Neuronal stem cell (in vitro differentiated cells): ENCODE results near the gene PLA2G4A.

ENCODE experiments used
- DNase-seq: peaks from one replicate; pipeline ENCODE4 v3.0.0-alpha.2; 2013; ENCODE audit warnings: low spot score
- H2AFZ ChIP-seq: one replicate; pipeline ENCODE4 v1.6.1; 2013; ENCODE audit warnings: mild to moderate bottlenecking, low read length, inconsistent platforms
- H2AK5ac ChIP-seq: 2 replicates; pipeline ENCODE4 v1.6.1; 2013; ENCODE audit warnings: low read depth, mild to moderate bottlenecking, inconsistent platforms, low read length, moderate library complexity, mixed read lengths
- H2BK120ac ChIP-seq: 2 replicates; pipeline ENCODE4 v1.6.1; 2013; ENCODE audit warnings: low read depth, mild to moderate bottlenecking, inconsistent platforms, low read length, moderate library complexity, mixed read lengths
- H2BK12ac ChIP-seq: one replicate; pipeline ENCODE4 v1.6.1; 2013; ENCODE audit warnings: low read length, inconsistent platforms
- H2BK15ac ChIP-seq: 2 replicates; pipeline ENCODE4 v1.6.1; 2013; ENCODE audit warnings: mild to moderate bottlenecking, low read length, inconsistent platforms, mixed read lengths
- H2BK5ac ChIP-seq: one replicate; pipeline ENCODE4 v1.6.1; 2013; ENCODE audit warnings: inconsistent platforms, mild to moderate bottlenecking, low read length, moderate library complexity
- H3K14ac ChIP-seq: one replicate; pipeline ENCODE4 v1.6.1; 2013; ENCODE audit warnings: low read length, inconsistent platforms
- H3K18ac ChIP-seq: 2 replicates; pipeline ENCODE4 v1.6.1; 2013; ENCODE audit warnings: low read length, inconsistent platforms
- H3K23ac ChIP-seq: 2 replicates; pipeline ENCODE4 v1.6.1; 2013; ENCODE audit warnings: low read depth, mild to moderate bottlenecking, mixed read lengths, low read length, inconsistent platforms; ENCODE audit not compliant: poor library complexity
- H3K27ac ChIP-seq: replicated peaks from 3 replicates; pipeline ENCODE4 v1.5.1; 2013; ENCODE audit warnings: low read length, inconsistent platforms
- H3K27me3 ChIP-seq, 3 experiments: 2 replicates each; pipeline ENCODE4 v1.6.1; 2013; ENCODE audit warnings: low read length in 3 of 3, mild to moderate bottlenecking in 2 of 3, inconsistent platforms in 1 of 3, low read depth in 1 of 3, mixed read lengths in 1 of 3, moderate library complexity in 1 of 3; ENCODE audit not compliant: control insufficient read depth in 3 of 3, insufficient read depth in 3 of 3
- H3K36me3 ChIP-seq, 2 donors: replicated peaks in 1 of 2; 2 replicates each; pipeline ENCODE4 v1.6.1; 2013; ENCODE audit warnings: low read length in 2 of 2; ENCODE audit not compliant: control insufficient read depth in 2 of 2, insufficient read depth in 2 of 2
- H3K4ac ChIP-seq: 2 replicates; pipeline ENCODE4 v1.6.1; 2013; ENCODE audit warnings: inconsistent platforms, mild to moderate bottlenecking, low read length, moderate library complexity
- H3K4me1 ChIP-seq, 2 donors: 1 replicate in 1 of 2; 2 replicates in 1 of 2; pipeline ENCODE4 v1.6.1; 2013; ENCODE audit warnings: low read length in 2 of 2, low read depth in 1 of 2; ENCODE audit not compliant: control insufficient read depth in 2 of 2, insufficient read depth in 1 of 2
- H3K4me2 ChIP-seq: one replicate; pipeline ENCODE4 v1.6.1; 2013; ENCODE audit warnings: mild to moderate bottlenecking, low read length, inconsistent platforms; ENCODE audit not compliant: insufficient read depth, poor library complexity, severe bottlenecking
- H3K4me3 ChIP-seq, 2 donors: 2 replicates each; pipeline ENCODE4 v1.5.1; 2013; ENCODE audit warnings: low read length in 2 of 2, mild to moderate bottlenecking in 2 of 2, inconsistent platforms in 1 of 2, moderate library complexity in 1 of 2
- H3K79me1 ChIP-seq: one replicate; pipeline ENCODE4 v1.6.1; 2013; ENCODE audit warnings: low read depth, mild to moderate bottlenecking, inconsistent platforms, low read length, moderate library complexity
- H3K9ac ChIP-seq: one replicate; pipeline ENCODE4 v1.6.1; 2013; ENCODE audit warnings: mild to moderate bottlenecking, low read depth, low read length, inconsistent platforms; ENCODE audit not compliant: poor library complexity
- H3K9me3 ChIP-seq, 2 donors: replicated peaks in 1 of 2; 2 replicates each; pipeline versions ENCODE3 to v1.6.1; 2013; ENCODE audit warnings: low read length in 2 of 2, mild to moderate bottlenecking in 2 of 2, inconsistent platforms in 1 of 2, low read depth in 1 of 2, mixed read lengths in 1 of 2, moderate library complexity in 1 of 2; ENCODE audit not compliant: control insufficient read depth in 2 of 2, insufficient read depth in 1 of 2
- H4K8ac ChIP-seq: one replicate; pipeline ENCODE4 v1.6.1; 2013; ENCODE audit warnings: low read depth, mild to moderate bottlenecking, inconsistent platforms, low read length, moderate library complexity
- H4K91ac ChIP-seq: one replicate; pipeline ENCODE4 v1.6.1; 2013; ENCODE audit warnings: low read length, low read depth, mild to moderate bottlenecking, inconsistent platforms; ENCODE audit not compliant: poor library complexity
- WGBS, 2 donors: extraction: QIAGEN DNeasy Blood & Tissue Kit; methylation state at CpG; one replicate each; pipeline ENCODE4 v1.1.7; 2013; ENCODE audit warnings: missing lambda C conversion rate in 2 of 2, mixed read lengths in 1 of 2; ENCODE audit not compliant: insufficient read length in 2 of 2, insufficient replicate concordance in 1 of 2; ENCODE audit errors: extremely low coverage in 2 of 2; 5-methylcytosine and 5-hydroxymethylcytosine counted together

PLA2G4A gene

GRCh38 chr1:186783193-186783592 lies 45.6 kb upstream of the PLA2G4A start:
- H4K91ac ChIP-seq, result no peak overlapping the region
- H3K27ac ChIP-seq, result no peak overlapping the region
- H3K27me3 ChIP-seq, result no peaks in the 10 kb centered on the region
- no peak overlapping the region for H3K9ac ChIP-seq
- no peaks in the 10 kb centered on the region for H3K36me3 ChIP-seq
- H2AFZ ChIP-seq, result peak overlapping the region; percentile 23
- no peak overlapping the region for H4K8ac ChIP-seq
- H3K4me3 ChIP-seq, result no peak overlapping the region
- H3K4ac ChIP-seq, result no peak overlapping the region
- no CpG with 5 or more reads among the region's 3 CpGs for WGBS, 2 donors
- H2BK15ac ChIP-seq, result no peak overlapping the region
- no peaks in the 10 kb centered on the region for H3K79me1 ChIP-seq
- H3K4me1 ChIP-seq, result no peaks in the 10 kb centered on the region
- H2BK5ac ChIP-seq, result no peak overlapping the region
- no peak overlapping the region for H2AK5ac ChIP-seq
- no peak overlapping the region for H2BK12ac ChIP-seq
- H3K23ac ChIP-seq, result no peak overlapping the region
- no peaks in the 10 kb centered on the region for H3K9me3 ChIP-seq
- no peak overlapping the region for H3K14ac ChIP-seq
- DNase-seq, result no peak
- H3K4me2 ChIP-seq, result no peak overlapping the region
- H2BK120ac ChIP-seq, result no peak overlapping the region
- no peak overlapping the region for H3K18ac ChIP-seq

DNA sequence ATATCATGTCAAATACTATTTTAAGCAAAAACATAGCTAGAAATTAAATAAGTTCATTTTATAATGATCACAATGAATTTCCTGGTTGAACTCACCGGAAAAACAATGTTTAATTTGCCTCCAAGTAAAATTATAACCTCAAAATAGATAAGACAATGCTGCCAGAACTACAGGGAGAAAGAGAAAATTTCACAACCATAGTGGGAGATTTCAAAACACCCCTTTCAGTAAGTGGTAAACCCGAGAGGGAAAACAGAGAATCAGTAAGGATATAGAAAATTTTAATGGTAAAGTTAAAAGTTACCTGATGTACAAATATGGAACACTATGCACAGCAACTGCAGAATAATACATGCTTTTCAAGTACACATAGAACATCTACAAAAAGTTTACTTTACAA lies 43.2 kb upstream of the PLA2G4A start:
- H4K91ac ChIP-seq, result no peak overlapping the region
- no peaks in the 10 kb centered on the region for H3K27me3 ChIP-seq
- no peak overlapping the region for H3K18ac ChIP-seq
- H2AK5ac ChIP-seq, result no peak overlapping the region
- no peak overlapping the region for H3K4me2 ChIP-seq
- H2BK12ac ChIP-seq, result no peak overlapping the region
- H3K79me1 ChIP-seq, result no peaks in the 10 kb centered on the region
- H3K4ac ChIP-seq, result no peak overlapping the region
- H3K36me3 ChIP-seq, result no peaks in the 10 kb centered on the region
- H2AFZ ChIP-seq, result no peak overlapping the region
- H2BK120ac ChIP-seq, result no peak overlapping the region
- no CpG with 5 or more reads among the region's 2 CpGs for WGBS, 2 donors
- no peak overlapping the region for H3K14ac ChIP-seq
- no peaks in the 10 kb centered on the region for H3K4me1 ChIP-seq
- H2BK5ac ChIP-seq, result no peak overlapping the region
- H2BK15ac ChIP-seq, result no peak overlapping the region
- H3K9me3 ChIP-seq, result no peaks in the 10 kb centered on the region
- no peak for DNase-seq
- H3K27ac ChIP-seq, result no peak overlapping the region
- no peak overlapping the region for H3K23ac ChIP-seq
- H4K8ac ChIP-seq, result no peak overlapping the region
- H3K9ac ChIP-seq, result no peak overlapping the region
- H3K4me3 ChIP-seq, result no peak overlapping the region

- H3K23ac ChIP-seq, result no peak overlapping the region
- H3K79me1 ChIP-seq, result no peaks in the 10 kb centered on the region
- no peak overlapping the region for H3K27ac ChIP-seq
- no peak overlapping the region for H3K14ac ChIP-seq
- no peak overlapping the region for H4K91ac ChIP-seq
- H2BK120ac ChIP-seq, result no peak overlapping the region
- no peak overlapping the region for H2AFZ ChIP-seq
- no CpG with 5 or more reads among the region's 1 CpG for WGBS, 2 donors
- no peak overlapping the region for H4K8ac ChIP-seq
- H3K9ac ChIP-seq, result no peak overlapping the region
- no peak overlapping the region for H2BK5ac ChIP-seq
- H2BK12ac ChIP-seq, result no peak overlapping the region
- no peak overlapping the region for H3K4me3 ChIP-seq
- H3K9me3 ChIP-seq, result no peaks in the 10 kb centered on the region
- H3K4me1 ChIP-seq, result no peaks in the 10 kb centered on the region
- no peak overlapping the region for H2AK5ac ChIP-seq
- H3K36me3 ChIP-seq, result no peaks in the 10 kb centered on the region
- H3K27me3 ChIP-seq, result no peaks in the 10 kb centered on the region
- DNase-seq, result no peak
- no peak overlapping the region for H3K18ac ChIP-seq
- H3K4me2 ChIP-seq, result no peak overlapping the region
- no peak overlapping the region for H2BK15ac ChIP-seq
- no peak overlapping the region for H3K4ac ChIP-seq
Measured at GRCh38 chr1:186790101-186790500, 38.6 kb upstream of the PLA2G4A start.

GRCh38 chr1:186792870-186793581 lies 35.7 kb upstream of the PLA2G4A start:
- no CpG with 5 or more reads among the region's 7 CpGs for WGBS, 2 donors
- no peak overlapping the region for H3K4me3 ChIP-seq
- no peak overlapping the region for H3K14ac ChIP-seq
- H3K27ac ChIP-seq, result no peak overlapping the region
- H3K4ac ChIP-seq, result no peak overlapping the region
- H4K91ac ChIP-seq, result no peak overlapping the region
- H2BK15ac ChIP-seq, result no peak overlapping the region
- H2BK5ac ChIP-seq, result no peak overlapping the region
- no peak overlapping the region for H2AFZ ChIP-seq
- no peak overlapping the region for H3K9ac ChIP-seq
- H3K23ac ChIP-seq, result no peak overlapping the region
- H2BK12ac ChIP-seq, result no peak overlapping the region
- DNase-seq, result no peak
- no peaks in the 10 kb centered on the region for H3K9me3 ChIP-seq
- no peaks in the 10 kb centered on the region for H3K27me3 ChIP-seq
- H3K4me1 ChIP-seq, result no peaks in the 10 kb centered on the region
- no peak overlapping the region for H3K4me2 ChIP-seq
- no peak overlapping the region for H4K8ac ChIP-seq
- no peak overlapping the region for H3K18ac ChIP-seq
- no peaks in the 10 kb centered on the region for H3K79me1 ChIP-seq
- H3K36me3 ChIP-seq, result no peaks in the 10 kb centered on the region
- H2AK5ac ChIP-seq, result no peak overlapping the region
- H2BK120ac ChIP-seq, result no peak overlapping the region
